ENCODE measurements around the gene FGF6. TPM values are rescaled to one million over a fixed set of nuclear protein-coding genes. Genes with fewer than 3 reads are reported as not detected.
"Not testable (repeated sequence)": the region's sequence is repeated elsewhere in the genome, so short reads cannot be mapped to it uniquely, and the experiment has no call there.

The FGF6 gene, protein sequence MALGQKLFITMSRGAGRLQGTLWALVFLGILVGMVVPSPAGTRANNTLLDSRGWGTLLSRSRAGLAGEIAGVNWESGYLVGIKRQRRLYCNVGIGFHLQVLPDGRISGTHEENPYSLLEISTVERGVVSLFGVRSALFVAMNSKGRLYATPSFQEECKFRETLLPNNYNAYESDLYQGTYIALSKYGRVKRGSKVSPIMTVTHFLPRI
- total RNA-seq, result not detected

DNA sequence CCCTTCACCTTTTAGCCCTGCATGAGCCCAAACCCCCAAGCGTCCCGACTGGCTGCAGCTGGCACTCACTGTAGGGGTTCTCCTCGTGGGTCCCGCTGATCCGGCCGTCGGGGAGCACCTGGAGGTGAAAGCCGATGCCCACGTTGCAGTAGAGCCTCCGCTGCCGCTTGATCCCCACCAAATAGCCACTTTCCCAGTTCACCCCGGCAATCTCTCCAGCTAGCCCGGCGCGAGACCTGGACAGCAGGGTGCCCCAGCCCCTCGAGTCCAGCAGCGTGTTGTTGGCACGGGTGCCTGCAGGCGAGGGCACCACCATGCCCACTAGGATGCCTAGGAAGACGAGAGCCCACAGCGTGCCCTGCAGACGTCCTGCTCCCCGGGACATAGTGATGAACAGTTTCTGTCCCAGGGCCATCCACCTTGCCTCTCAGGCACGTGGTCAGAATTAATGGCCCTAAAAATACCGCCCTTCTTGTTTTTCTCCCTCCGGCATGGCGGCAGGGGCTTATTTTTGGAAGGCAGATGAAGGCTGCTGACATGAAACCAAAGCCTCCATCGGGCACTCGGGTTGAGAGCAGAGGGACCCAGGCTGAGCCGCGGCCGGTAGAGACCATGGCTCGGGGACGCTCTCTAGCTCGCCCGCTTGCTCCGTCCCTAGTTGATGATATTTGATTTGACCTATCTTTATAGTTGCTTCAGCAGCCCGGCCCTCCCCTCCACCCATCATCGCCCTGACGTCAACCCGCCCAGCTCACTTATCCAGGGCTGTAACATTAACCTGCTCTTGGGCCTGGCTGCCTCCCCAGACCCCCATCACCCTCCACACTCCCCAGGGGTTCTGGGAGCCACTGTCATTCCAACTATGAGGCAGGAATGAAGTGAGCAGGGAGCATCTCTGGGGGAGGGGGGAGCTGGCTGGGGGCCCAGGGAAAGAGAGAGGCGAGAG is at the start of gene FGF6:
Gene FGF6, minus strand, starts transcription at position 660 of the 946 bp plus-strand sequence. Its CDS starts 245 bp downstream, at position 415.
- no peak for DNase-seq

DNA sequence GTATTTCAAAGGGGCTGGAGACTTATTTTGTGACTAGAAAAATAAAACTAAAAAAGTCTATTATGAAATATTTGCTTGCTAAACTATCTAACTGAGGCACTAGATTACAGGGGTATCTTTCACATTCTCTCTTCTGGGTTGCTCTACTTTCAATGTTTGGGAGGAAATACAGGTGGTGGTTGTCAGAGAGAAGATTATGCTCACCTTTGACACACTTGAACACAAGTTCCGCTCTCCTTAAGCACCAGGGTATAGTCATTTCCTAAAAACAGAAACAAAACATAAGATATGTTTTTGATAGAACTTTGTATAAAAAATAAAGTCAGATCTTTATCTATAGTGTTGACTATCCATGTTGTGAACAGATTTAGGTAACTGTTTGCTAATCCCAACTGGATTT is 45.4 kb upstream of the FGF6 start:
- no peak for DNase-seq

DNA sequence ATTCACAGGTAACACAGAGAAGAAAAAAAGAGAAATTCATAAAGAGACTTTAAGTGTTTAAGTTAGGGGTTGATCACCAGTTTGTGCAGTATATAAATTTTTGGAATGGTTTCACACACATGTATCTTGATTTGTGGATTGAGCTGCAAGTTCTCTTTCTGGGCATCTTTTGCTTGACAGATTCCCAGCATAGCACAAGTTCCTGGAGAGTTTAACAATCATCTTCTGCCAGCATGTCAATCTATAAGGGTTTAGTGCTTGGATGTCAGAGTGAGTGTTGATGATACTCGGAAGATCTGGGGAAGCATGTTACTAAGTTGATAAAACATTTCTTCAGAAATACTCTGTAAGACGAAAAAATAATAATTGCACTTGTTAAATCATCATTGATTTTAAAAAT is 43.9 kb upstream of the FGF6 start:
- DNase-seq, result no peak

DNA sequence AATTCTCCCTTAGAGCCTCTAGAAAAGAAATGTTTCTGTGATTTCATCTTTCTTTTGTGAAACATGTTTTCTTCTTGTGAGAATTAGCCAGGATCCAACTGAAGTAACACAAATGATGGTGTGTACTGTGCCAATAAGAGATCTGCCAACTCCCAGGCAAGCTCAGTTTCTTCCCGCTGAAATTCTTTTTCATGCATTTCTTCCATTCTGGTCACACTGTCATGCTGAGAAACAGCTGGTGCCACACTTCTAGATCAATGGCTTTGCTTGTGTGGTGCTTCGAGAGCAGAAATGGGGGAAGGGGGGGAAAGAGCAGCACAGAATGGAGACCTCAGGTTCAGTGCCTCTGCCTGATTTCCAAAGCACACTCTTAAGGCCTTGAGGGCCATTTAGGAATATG is 41.4 kb upstream of the FGF6 start:
- no peak for DNase-seq

DNA sequence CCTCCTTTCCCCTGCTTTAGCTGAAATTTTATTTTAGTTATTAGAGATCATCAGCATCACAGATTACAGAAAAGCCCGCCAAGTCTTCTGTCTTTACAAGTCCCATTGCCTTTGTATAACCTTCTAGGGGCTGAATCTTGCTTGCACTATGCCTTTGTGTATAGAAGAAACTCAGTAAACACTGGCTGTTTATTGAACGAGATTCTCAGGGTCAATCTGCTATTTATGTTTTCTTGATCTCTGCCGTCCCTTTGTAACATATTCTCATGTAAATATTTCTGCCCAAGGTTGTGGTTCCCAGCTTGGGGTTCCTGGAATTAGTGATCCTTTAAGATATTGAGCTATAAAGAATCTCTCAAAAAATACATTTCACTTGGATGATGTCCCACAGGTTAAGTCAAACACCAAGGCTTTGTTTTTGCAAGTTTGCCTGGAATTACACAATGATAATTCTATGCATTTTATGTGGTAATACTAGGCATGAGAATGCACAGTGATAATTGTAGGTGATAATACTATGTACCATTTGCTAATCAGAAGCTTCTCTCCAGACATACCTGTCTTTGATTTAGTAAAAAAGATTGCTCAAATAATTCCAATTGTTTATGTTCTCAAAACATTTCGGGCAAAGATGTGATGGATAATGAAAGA is 40.6 kb upstream of the FGF6 start:
- no peak for DNase-seq

DNA sequence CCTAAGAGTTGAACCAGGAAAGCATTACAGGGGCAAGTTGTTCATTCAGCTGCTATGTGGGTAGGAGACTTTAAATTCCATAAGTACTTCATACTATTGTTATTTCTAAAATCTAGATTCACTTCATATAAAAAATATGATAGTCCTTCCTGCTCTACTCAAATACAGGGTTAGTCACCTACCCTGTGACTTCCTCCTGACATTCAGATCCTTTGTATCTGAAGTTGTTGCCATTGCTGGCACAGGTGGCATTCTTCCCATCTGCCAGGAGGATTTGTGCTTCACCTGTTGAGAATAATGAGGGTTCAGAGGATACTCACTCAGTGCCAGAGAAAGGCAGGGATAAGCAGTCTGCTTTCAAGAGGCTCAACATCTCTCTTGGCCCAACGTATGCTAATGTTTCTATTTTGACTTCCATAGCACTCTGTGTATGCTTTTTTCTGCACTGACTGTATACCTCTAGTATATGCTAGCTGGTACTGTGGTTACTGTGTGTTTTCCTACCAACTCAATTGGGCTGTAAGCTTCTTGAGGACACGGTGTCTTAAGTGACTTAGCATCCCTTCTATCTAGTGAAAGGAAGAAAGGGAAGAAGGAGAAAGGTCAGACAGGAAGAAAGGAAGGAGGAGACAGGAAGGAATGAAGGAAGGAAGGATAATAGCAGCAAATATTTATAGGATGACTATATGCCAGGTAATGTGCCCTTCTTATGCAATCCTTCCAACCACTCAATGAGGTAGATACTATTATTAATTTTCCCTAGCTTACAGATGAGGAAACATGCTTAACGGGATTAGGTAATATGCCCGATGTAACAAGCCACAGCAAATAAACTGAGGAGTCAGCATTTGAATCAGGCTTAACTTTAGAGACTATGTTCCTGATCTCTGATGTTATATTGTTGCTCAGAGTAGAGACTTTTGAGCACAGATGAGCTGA is 38.5 kb upstream of the FGF6 start:
- no peak for DNase-seq

DNA sequence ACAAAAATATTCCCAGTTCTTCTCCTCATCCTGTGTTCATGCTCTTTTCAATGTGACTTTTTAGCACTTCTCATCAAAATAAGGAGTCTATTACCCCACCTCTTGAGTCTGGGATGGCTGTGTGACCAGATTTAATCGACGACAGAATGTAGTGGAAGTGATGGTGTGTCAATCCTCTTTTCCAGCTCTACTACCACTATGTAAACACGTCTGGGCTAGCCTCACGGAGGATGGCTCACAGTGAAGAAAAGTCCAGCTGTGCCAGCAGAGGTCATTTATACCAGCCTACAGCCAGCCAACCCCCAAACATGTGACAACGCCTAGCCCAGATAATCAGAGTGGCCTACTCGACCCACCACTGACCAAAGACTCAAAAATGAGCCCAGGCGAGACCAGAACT is 37.3 kb upstream of the FGF6 start:
- no peak for DNase-seq

DNA sequence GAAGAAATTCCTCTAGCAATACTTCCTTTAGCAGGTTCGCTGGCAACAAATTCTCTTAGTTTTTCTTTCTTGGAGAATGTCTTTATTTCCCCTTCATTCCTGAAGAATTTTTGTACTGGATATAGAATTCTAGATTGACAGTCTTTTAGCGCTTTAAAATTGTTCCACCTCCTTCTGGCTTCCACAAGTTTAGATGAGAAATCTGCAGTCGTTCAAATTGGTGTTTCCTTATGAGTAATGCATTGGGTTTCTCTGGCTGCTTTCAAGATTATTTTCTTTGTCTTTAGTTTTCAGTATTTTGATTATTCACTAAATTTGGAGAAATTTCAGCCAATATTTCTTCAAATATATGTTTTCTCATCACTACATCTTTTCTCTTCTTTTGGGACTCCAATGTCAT is 33.3 kb upstream of the FGF6 start:
- no peak for DNase-seq

DNA sequence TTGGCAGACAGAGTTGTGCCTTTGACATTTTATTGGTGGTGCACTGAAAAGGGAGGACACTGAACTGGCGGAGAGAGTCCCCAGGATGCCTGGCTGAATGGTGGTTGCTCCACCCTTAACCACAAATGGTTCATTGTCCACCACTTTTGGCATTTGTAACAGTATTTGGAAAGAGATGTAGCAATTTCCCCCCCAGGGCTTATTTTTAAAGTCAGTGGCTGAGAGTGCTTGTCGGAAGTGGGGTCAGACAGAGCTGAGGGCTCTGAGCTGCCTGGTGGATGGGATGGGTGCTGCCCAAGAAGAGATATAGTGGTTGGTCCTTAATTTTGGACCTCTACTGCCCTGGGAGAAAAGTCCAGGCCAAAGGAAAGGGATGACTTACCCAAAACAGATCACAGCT is 31.5 kb upstream of the FGF6 start:
- no peak for DNase-seq

DNA sequence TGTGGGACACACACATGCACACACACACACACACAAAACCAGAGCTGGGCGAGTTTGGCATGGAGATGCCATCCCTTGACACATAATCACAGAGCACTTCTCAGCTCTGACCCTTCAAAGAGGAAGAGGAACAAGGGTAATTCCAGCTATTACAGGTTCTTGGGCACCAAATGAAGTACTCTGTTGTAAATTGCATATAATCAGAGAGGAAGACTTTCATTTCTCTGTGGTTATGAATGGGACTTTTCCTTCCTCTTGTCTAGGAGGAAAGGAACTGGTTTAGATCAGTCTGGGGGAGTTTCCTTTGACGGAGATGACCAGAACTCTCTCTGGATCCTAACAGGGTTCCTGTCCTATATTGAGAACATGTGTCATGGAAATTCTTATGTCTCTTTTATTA is 26.4 kb upstream of the FGF6 start:
- no peak for DNase-seq

DNA sequence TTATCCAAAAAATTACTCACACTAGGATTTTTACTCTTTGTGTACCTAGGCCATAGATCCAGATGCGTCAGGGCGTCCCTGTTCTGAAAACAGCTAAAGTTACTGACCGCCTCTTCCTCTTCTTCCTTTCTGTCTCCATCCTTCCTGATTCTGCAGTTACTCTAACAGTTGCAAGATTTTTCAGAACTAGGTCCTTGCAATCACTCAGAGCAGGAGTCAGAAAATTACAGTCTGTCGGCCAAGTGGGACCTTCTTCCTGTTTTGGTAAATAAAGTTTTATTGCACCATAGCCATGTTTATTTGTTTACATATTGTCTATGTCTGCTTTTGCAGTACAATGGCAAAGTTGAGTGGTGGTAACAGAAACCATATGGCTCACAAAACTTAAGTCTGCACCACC is 25.6 kb upstream of the FGF6 start:
- no peak for DNase-seq

DNA sequence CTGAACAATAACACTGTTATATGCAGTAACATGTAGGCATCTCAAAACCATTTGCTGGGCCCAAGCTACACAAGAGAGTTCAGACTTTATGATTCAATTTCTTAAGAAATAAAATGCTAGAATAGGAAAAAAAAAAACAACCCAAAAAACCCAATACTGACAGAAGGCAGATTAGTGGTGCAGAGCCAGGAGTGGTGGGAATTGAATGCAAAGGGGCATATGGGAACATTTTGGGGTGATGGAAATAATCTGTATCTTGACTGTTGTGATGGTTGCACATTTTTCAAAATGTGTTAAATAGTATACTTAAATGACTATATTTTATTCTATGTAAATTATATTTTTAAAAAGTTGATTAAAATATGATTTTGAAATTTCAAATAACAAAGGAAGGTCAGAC is 23.4 kb upstream of the FGF6 start:
- DNase-seq, result no peak

DNA sequence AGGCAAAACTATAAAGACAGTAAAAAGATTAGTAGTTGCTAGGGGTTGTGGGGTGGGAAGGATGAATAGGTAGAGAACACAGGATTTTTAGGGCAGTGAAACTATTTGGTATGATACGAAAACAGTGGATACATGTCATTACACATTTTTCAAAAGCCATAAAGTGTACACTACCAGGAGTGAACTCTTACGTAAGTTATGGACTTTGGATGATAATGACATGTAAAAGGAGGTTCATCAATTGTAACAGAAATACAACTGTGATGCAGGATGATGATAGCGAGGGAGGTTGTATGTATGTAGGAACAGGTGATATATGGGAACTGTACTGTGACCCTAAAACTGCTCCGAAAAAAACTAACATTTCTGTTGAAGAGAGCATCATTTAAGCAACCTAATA is 15.1 kb upstream of the FGF6 start:
- DNase-seq, result no peak

DNA sequence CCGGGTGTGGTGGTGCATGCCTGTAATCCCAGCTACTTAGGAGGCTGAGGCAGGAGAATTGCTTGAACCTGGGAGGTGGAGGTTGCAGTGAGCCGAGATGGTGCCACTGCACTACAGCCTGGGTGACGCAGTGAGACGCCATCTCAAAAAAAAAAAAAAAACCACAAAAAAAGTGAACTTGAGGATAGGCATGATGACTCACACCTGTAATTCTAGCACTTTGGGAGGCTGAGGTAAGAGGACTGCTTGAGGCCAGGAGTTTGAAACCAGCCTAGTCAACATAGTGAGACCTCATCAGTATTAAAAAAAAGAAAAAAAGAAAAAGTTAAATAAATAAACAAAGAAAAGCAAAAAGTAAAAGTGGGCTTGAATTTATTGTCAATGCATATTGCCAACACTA is 10.2 kb upstream of the FGF6 start:
- not testable (repeated sequence) for DNase-seq

DNA sequence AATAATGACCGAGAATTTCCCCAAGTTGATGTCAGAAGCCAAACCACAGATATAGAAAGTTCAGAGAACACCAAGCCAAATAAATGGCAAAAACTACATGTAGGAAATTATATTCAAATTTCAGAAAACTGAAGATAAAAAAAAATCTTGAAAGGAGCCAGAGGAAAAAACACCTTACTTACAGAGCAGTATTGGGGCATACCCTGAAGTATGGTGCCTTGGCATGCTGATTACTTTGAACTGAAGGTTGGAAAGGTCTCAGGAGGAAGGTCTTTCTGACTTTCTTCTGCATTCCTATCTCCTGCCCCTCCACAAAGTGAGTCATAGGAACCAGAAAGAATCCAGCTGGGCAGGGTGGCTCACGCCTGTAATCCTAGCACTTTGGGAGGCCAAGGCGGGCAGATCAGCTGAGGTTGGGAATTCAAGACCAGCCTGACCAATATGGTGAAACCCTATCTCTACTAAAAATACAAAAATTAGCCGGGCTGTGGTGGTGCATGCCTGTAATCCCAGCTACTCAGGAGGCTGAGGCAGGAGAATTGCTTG is 8.8 kb upstream of the FGF6 start:
- no peak for DNase-seq

DNA sequence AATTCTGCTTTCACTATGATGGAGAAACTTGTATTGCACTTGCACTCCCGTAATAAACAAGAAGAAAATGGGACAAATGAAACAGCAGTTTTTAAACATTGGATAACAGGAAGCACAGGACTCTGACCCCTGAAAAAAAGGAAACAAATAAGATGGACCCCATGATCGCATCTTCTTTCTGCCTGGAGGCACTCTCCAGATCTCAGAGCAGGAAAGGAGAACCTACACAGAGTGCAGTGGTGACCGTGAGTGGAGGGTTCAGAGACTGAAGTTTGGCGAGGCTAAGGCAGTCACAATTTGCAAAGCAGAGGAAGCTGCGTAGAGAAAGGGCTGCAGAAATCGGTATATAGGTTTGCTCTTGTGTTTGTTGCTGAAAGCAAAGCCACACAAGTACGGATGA is 6.1 kb upstream of the FGF6 start:
- no peak for DNase-seq

DNA sequence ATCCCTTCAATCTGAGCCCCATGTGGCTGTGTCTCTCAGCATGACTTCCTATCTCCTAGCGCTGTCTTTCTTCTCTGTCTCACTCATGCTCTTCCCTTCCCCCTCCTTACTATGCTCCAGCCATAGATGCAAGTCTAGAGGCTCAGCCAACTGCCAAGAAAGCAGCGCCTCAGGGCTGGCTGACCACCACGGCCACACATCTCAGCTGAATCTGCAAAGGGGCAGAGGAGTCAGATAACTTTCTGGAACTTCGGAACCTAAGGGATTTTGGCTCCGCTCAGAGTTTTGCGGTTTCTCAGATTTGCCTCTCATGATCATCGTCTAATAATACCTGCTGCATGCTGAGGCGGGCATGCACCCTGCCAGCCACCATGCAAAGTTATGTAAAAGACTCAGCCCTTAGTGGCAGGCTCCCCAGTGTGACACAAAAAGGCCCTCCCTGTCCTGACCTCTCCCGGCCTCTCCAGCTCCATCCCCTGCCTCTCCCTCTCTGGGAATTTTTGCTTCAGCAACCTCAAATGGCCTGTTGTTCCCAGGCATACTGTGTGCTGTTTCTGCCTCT is 5.0 kb upstream of the FGF6 start:
- no peak for DNase-seq

DNA sequence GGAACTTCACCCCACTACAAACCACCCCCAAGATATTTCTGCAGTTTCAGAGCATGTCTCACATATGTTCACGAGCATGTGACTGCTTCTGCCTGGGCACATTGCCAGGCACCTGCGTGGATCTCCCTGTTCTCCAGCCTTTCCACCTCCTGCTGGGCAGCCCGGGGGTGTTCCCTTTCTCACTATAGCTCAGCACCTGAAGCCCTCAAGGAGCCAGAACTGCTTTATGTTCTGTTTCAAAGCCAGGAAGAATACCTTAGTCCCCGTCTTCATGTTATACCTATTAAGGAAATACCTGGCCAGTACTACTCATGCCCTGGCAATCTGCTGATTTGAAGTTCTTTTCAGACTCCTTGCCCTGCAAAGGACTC is 4.2 kb upstream of the FGF6 start:
- no peak for DNase-seq

DNA sequence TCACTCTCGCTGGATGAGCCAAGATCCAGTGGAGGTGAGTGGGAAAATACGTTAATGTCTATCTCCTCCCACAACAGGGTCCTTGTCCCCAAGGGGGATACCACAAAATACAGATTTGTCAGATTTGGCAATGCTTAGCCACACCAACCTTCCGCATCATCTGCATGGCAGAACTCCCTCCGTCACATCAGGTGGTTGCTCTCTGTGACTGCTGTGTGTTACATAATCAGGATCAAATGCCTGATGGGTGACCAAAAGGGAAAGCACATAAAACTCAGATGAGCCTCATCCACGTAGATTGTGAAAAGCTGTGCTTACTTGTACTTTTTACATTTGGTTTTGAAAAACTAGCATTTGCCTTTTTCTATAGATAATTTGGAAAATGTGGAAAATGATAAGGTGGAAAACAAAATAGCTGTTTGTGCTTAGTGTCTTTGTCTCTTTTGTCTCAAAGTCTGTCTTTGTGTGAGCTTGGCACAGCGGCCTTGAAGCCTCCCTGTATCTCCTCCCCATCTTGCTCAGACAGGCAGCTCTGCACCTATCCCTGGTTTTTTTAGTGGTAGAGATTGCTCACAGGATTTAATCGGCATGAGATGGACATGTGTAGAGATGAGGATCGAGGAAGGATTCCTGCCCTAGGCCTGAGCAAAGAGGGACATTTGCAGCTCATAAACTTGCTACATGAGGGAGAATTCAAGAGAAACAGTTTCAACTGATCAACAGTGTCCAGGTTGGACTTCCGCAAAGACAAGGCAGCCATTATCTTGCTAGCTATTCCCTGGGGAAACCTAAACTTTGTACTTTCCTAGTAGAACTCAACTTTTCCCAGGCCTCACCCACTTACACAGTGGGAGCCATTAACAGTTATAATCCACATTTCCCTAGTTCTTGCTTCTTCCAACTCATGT is 3.6 kb upstream of the FGF6 start:
- DNase-seq, result no peak

DNA sequence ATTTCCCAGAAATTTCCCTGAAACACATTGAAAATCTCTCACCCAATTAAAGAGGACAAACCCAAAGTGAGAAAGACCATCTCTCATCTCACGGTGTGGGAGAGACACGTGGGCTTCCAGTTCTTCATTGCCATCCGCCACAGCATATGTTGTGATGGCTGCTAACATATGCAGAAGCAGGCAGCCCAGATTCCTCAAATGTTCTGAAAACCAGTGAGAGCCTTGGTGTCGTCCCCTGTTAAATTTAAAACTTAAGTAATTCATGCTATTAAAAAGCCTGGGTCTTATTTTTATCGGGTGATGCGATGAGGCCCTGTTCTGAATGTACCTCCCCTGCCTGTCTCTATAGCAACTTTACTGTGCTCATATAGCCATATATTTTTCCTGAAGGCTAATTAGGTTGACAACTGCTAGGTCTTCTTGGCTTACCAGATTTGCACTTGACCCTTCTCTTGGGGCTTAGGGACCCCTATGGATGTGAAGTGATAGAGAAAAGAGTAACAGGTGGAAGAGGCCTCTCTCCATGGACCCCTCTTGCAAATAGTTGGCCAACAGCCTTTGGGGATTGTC is 2.8 kb upstream of the FGF6 start:
- DNase-seq, result no peak

DNA sequence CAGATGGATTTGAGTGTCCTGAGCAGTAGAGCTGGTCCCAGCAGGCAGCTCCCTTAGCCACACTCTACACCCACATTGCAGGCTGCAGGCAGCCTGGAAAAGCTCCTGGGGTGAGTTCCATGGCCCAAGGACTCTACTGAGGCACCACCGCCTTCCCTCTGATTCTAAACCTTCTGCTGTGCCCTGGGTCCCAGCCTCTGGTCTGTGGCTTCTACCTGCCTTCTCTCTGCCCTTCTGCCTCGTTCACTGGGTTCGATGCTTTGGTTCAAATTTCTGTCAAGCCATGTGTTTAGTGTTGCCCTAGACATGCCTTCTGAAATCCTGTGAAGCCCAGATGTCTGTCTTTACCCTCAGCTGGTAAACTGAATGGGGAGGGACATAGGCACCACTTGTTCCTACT is 1.5 kb upstream of the FGF6 start:
- DNase-seq, result no peak
